Fibroblast of skin of scalp (primary cell): ENCODE results near the gene KRTAP5-9. TPM values are rescaled to one million over a fixed set of nuclear protein-coding genes. Genes with fewer than 3 reads are reported as not detected.
"Not testable (repeated sequence)": the region's sequence is repeated elsewhere in the genome, so short reads cannot be mapped to it uniquely, and the experiment has no call there.

Experiments
- DNase-seq: peaks from one replicate; pipeline ENCODE4 v3.0.0-alpha.2; 2013
- polyA plus RNA-seq, 2 experiments: library from polyadenylated mRNA; unstranded; fragments of 120-200 nt; gene quantifications; one replicate each; pipeline ENCODE4 v1.2.1, GENCODE V29; 2013; ENCODE audit not compliant: insufficient read length in 2 of 2

KRTAP5-9 gene
- not detected for polyA plus RNA-seq (2013, experiment 1 of 2; ENCODE audit: insufficient read length)
- not detected for polyA plus RNA-seq (2013, experiment 2 of 2; ENCODE audit: insufficient read length)

- DNase-seq, result no peak
These were observed at the start of gene KRTAP5-9 for GRCh38 chr11:71548120-71548519. Gene KRTAP5-9 (plus strand): TSS chr11:71548420. CDS start chr11:71548658, 238 bp downstream.

- DNase-seq, result no peak
These were observed 49.1 kb upstream of the KRTAP5-9 start for GRCh38 chr11:71499125-71499524.

GRCh38 chr11:71499546-71499945, 48.7 kb upstream of the KRTAP5-9 start:
- DNase-seq, result no peak

GRCh38 chr11:71500601-71501021, 47.6 kb upstream of the KRTAP5-9 start:
- no peak for DNase-seq

- no peak for DNase-seq
These were observed 46.9 kb upstream of the KRTAP5-9 start for GRCh38 chr11:71501071-71501985.

- DNase-seq, result no peak
These were observed 46.2 kb upstream of the KRTAP5-9 start for GRCh38 chr11:71502026-71502425.

- DNase-seq, result no peak
These were observed 45.3 kb upstream of the KRTAP5-9 start for GRCh38 chr11:71502871-71503435.

- no peak for DNase-seq
These were observed 43.7 kb upstream of the KRTAP5-9 start for GRCh38 chr11:71504531-71504930.

GRCh38 chr11:71505001-71505400, 43.2 kb upstream of the KRTAP5-9 start:
- DNase-seq, result no peak

GRCh38 chr11:71505781-71506180, 42.4 kb upstream of the KRTAP5-9 start:
- no peak for DNase-seq

GRCh38 chr11:71507102-71507501, 41.1 kb upstream of the KRTAP5-9 start:
- no peak for DNase-seq

GRCh38 chr11:71518506-71519471, 29.4 kb upstream of the KRTAP5-9 start:
- DNase-seq, result no peak

GRCh38 chr11:71519546-71519945, 28.7 kb upstream of the KRTAP5-9 start:
- DNase-seq, result no peak

- no peak for DNase-seq
These were observed 22.9 kb upstream of the KRTAP5-9 start for GRCh38 chr11:71525188-71525937.

GRCh38 chr11:71525938-71526495, 22.2 kb upstream of the KRTAP5-9 start:
- no peak for DNase-seq

GRCh38 chr11:71526796-71527575, 21.2 kb upstream of the KRTAP5-9 start, which contains the start of gene KRTAP5-7:
Gene KRTAP5-7 (plus strand): TSS chr11:71527267. CDS start chr11:71527301, 34 bp downstream.
- DNase-seq, result not testable (repeated sequence)

GRCh38 chr11:71527576-71528210, 20.5 kb upstream of the KRTAP5-9 start:
- DNase-seq, result no peak

GRCh38 chr11:71530602-71531001, 17.6 kb upstream of the KRTAP5-9 start:
- DNase-seq, result no peak

GRCh38 chr11:71532036-71532610, 16.1 kb upstream of the KRTAP5-9 start:
- no peak for DNase-seq
